Measurements from ENCODE around the gene CLEC18C.
"Not testable (repeated sequence)": the region's sequence is repeated elsewhere in the genome, so short reads cannot be mapped to it uniquely, and the experiment has no call there.

CLEC18C gene

DNA sequence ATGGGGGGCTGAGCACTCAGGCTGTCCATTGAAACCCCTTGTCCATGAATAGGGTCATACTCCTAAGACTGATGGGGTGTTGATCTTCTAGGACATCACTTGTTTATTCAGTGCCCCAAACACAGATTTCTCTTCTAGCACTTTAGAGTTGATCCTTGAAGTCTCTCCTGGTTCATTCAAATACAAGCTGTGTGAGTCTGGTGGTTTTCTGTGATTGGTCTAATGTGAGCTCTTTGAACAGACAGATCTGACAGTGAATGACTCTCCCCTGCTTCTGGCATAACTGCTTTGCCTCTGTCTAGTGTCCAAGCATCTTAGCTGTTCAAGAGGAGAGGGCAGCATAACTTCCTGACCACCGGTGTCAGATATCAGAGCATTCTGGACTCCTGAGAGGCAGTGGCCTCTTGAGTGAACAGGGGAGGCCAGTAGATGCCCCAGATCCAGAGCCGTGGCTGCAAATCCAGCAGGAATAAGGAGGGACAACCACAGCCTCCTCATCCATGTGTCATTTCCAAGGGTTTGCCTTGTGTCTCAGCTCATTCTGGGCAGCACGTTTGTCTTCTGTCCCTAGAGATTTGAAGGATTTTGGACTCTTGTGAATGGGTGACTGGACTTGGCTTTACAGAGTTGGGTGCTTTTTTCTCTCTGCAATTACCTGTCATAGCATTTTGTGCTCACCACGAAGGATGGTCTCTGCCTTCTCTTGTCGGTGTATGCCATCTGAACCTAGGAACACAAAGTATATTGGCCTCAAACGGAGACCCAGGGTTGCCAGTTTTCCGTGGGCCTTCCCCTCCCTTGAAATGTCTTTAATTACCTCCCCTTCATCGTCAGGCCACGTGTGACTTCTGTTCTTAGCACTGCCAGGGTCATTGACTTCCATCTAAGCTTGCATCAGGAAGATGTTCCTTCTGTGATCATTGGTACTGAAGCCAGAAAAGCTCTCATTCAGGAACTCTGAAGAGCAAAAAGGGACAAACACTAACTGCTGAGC, 13.9 kb upstream of the CLEC18C start:
- DNase-seq (ENCODE audit: low spot score) = no peak

DNA sequence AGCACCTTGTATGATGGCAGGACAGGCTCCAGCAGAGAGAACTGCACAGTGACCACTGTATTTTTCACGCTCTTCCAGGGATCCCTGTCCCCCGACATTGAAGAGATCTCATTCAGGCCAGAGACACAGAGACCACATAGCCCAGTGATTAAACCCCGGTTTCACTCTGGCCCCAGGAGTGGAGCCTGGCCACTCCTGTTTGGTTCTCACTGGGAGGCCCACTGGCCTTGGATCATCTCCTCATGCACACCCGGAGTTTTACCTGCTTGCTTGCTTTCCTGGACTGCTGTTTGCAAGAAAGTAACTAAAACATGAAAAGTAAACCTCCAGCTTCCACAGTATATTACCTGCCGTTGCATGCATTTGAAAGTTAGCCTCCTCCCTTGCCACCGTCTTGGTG, 13.2 kb upstream of the CLEC18C start:
- DNase-seq (ENCODE audit: low spot score) = no peak

DNA sequence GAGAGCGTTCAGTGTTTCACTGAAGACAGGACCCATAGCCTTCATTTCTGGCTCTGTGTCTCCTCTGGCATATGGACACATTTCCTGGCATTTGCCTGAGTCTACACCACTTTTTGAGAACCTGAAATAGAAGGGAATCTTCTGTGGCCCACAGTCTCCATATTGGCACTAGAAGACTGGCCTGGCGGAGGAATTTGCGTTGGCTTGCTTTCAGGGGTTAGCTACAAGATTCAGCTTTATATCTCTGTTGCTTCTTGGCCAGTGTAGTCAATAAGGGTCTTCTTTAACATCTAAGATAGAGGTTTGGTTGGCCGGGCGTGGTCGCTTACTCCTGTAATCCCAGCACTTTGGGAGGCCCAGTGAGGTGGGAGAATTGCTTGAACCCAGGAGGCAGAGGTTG, 12.8 kb upstream of the CLEC18C start:
- no peak for DNase-seq (ENCODE audit: low spot score)

DNA sequence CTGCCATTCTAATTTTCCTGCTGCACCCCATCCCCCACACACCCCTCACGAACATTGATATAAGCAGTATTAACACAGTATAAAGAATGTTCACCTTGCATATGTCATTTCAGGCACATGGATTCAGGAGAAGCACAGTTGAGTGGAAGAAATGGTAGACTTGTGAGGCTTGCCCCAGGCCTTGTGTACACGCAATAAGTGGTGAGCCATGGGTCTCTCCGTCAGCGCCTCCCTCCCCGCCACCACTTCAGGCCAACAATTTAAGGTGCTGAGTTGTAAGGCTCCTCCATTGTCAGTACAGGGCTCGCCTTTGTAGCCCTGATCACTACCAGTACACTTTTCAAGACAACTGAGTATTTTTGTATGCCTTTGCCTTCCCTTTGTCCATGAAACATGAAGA, 12.2 kb upstream of the CLEC18C start:
- DNase-seq (ENCODE audit: low spot score) = no peak

DNA sequence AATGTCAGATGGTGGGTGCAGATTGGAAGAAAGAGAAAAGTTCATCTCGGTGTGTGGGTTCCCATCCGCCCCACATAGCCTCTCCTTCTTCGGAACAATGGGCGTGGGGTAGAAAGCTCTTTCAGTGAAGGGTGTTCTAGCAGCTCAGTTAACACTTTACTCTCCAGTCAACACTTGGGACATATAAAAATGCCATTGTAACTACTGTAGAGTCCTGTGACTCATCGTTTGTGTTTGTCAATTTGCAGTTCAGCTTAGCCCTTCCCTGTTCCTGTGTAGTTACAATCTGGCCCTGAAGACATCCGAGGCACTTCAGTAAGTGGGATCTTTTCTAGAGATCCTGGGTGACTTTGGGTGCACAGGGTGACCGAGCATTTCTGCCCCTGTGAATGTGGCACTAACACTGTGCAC, 11.5 kb upstream of the CLEC18C start:
- DNase-seq (ENCODE audit: low spot score) = no peak

- no peak for DNase-seq (ENCODE audit: low spot score)
Observed at GRCh38 chr16:70163596-70163995, 10.0 kb upstream of the CLEC18C start.

DNA sequence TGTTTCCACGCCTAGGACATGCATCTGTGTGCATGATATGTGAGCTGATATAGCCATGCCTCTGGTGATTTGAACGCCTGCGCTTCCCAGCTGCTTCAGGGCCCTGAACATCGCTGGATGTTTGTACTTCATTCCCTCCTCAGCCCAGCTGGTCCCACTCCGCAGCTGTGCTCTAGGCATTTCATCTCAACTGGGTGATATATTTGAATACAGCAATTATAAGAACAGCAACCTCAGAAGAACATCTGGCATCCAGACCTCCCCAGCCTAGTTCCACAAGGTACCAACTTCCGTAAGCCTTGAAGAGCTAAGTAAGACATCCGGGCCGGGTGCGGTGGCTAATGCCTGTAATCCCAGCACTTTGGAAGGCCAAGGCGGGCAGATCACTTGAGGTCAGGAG, 6.9 kb upstream of the CLEC18C start:
- not testable (repeated sequence) for DNase-seq (ENCODE audit: low spot score)

DNA sequence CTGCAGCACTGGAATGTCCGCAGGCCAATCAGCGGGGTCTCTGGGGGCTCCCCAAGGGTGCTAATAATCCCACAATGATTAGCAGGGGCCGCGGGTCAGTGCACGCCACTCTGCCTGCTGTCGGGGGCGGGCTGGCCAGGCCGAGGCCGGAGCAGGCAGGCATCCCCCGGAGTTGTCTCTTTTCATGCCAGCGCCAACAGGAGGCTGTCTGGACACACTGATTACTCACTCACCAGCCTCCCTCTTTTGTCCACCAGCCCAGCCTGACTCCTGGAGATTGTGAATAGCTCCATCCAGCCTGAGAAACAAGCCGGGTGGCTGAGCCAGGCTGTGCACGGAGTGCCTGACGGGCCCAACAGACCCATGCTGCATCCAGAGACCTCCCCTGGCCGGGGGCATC, 329 bp downstream of the CLEC18C start:
- DNase-seq (ENCODE audit: low spot score) = not testable (repeated sequence)

- not testable (repeated sequence) for DNase-seq (ENCODE audit: low spot score)
Observed at GRCh38 chr16:70174387-70174932, 873 bp downstream of the CLEC18C start.

GRCh38 chr16:70187858-70188607, 14.4 kb downstream of the CLEC18C start:
- not testable (repeated sequence) for DNase-seq (ENCODE audit: low spot score)

GRCh38 chr16:70188608-70188915, 15.0 kb downstream of the CLEC18C start:
- not testable (repeated sequence) for DNase-seq (ENCODE audit: low spot score)

GRCh38 chr16:70190574-70190973, 17.0 kb downstream of the CLEC18C start:
- not testable (repeated sequence) for DNase-seq (ENCODE audit: low spot score)

DNA sequence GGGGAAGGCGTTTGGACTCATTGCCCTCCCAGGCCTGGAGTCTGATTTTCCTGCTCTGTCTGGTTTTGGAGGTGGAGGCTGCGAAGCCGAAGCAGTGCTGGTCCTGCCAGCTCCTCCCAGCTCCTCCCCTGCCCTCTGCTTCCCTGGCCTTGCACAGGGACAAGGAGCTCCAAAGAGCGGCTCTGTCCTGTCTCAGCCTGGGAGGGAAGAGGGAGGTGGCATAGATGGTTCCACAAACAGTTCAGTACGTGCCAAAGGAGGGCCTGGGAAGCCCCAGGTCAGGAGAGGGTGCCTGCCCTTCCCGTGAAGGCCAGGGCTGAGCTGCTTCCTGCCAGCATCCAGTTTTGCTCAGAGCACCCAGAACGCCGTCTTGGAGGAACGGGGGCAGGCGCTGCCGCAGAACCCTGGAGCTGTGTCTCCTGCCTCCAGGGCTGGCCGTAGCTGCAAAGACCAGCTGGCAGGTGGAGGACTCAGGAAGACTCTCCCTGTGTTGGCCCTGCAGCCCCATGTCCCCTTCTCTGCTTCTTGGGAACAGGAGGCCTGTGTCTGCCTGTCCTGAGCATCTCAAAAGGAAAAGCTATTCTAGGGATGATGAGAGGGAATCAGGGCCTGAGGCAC, 23.2 kb downstream of the CLEC18C start:
- not testable (repeated sequence) for DNase-seq (ENCODE audit: low spot score)

DNA sequence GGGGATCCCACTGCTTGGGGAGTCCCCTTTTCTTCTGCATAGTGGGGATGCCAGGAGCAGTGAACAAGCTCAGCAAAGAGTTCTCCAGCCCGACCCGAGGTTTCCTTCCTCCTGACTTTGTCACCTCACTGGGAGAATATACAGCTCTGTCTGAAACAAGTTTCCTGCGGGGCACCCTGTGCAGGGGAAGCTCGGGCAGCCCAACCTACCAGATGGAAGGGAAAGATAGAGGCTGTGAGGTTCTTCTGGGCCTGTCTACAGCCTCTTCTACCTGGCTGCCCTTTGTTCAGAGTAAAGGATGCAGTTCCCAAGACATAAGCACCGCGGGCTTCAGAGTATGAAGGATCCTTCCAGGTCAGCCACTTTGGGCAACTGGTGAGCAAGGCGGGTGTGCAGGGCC, 24.0 kb downstream of the CLEC18C start:
- not testable (repeated sequence) for DNase-seq (ENCODE audit: low spot score)

- not testable (repeated sequence) for DNase-seq (ENCODE audit: low spot score)
Observed at GRCh38 chr16:70198230-70198629, 24.6 kb downstream of the CLEC18C start.

DNA sequence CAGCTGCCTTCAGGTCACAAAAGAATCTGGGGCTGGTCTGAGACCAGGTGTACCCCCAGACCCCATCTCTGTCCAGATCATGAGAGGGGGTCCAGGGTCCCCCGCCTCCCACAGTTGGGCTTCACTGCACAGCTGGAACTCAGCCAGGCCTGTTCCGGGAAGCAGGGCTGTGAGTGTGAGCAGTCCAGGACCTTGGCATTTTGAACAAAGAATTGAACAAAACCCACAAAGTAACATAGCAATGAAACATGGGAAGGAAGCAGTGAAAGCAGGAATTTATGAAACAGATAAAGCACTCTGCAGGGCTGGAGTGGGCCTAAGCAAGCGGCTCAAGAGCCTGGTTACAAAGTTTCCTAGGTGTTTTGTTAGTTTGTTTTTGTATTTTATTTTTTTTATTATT, 25.1 kb downstream of the CLEC18C start:
- DNase-seq (ENCODE audit: low spot score) = not testable (repeated sequence)

DNA sequence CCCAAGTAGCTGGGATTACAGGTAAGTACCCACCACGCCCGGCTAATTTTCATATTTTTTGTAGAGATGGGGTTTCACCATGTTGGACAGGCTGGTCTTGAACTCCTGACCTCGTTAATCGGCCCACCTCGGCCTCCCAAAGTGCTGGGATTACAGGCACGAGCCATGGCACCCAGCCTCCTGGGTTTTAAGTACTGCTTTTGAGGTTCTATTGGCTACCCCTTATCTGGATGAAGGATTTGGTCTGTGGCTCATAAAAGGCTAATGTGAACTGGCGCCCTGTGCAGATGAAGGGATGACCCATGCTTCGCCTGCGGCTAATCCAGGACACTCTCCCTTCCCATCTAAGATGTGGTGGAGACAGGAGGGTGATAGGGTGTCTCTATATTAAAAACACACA, 25.6 kb downstream of the CLEC18C start:
- not testable (repeated sequence) for DNase-seq (ENCODE audit: low spot score)

- not testable (repeated sequence) for DNase-seq (ENCODE audit: low spot score)
Observed at GRCh38 chr16:70200063-70200462, 26.5 kb downstream of the CLEC18C start.

DNA sequence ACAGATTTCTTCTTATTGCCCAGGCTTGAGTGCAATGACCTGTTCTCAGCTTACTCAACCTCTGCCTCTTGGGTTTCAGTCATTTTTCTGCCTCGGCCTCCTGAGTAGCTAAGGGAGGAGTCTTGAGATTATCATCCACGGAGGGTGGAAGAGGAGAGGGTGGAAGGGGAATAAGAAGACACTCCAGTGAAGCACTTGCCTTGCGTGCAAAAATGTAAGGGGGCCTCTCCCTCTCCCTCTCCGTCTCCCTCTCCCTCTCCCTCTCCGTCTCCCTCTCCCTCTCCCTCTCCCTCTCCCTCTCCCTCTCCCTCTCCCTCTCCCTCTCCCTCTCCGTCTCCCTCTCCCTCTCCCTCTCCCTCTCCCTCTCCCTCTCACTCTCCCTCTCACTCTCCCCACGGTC, 29.9 kb downstream of the CLEC18C start:
- not testable (repeated sequence) for DNase-seq (ENCODE audit: low spot score)

GRCh38 chr16:70204010-70204409, 30.4 kb downstream of the CLEC18C start:
- not testable (repeated sequence) for DNase-seq (ENCODE audit: low spot score)

GRCh38 chr16:70204668-70205405, 31.2 kb downstream of the CLEC18C start:
- DNase-seq (ENCODE audit: low spot score) = not testable (repeated sequence)
